NB4 (cell line): ENCODE results near the gene KCNA4.

Source experiments
- DNase-seq: peaks from one replicate; pipeline ENCODE4 v3.0.0; 2010; ENCODE audit warnings: low read depth
- H3K4me3 ChIP-seq: one replicate; pipeline ENCODE4 v1.5.1; 2011; ENCODE audit warnings: mild to moderate bottlenecking, low read depth, low read length, moderate library complexity
- CTCF ChIP-seq: IDR thresholded peaks from one replicate; pipeline ENCODE4 v1.5.1; 2012; ENCODE audit warnings: low read depth, low read length
- MYC ChIP-seq: IDR thresholded peaks from 2 replicates; pipeline ENCODE4 v1.6.1; 2011; ENCODE audit warnings: low read depth, low read length
- POLR2A ChIP-seq: IDR thresholded peaks from 2 replicates; pipeline ENCODE4 v1.6.1; 2011; ENCODE audit warnings: mild to moderate bottlenecking; ENCODE audit not compliant: insufficient read length; ENCODE audit errors: extremely low read depth
- TF ChIP-seq, protein P1 (sequence below): IDR thresholded peaks from 2 replicates; pipeline ENCODE4 v1.6.1; 2011; ENCODE audit warnings: low read depth, low read length

Gene KCNA4

GRCh38 chr11:30019481-30019880, 2.7 kb upstream of the KCNA4 start:
- TF ChIP-seq, protein P1, sequence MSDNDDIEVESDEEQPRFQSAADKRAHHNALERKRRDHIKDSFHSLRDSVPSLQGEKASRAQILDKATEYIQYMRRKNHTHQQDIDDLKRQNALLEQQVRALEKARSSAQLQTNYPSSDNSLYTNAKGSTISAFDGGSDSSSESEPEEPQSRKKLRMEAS, result no peak
- no peak for TF ChIP-seq CTCF
- no peak for TF ChIP-seq POLR2A
- TF ChIP-seq MYC, result no peak
- no peak overlapping the region for H3K4me3 ChIP-seq

GRCh38 chr11:30018495-30018894, 1.7 kb upstream of the KCNA4 start:
- no peak overlapping the region for H3K4me3 ChIP-seq
- DNase-seq, result no peak
- TF ChIP-seq, protein P1, result no peak
- no peak for TF ChIP-seq POLR2A
- TF ChIP-seq MYC, result no peak
- TF ChIP-seq CTCF, result no peak

More at GRCh38 chr11:30019481-30019880, 2.7 kb upstream of the KCNA4 start:
- DNase-seq, result no peak

- no peak overlapping the region for H3K4me3 ChIP-seq
- TF ChIP-seq POLR2A (no peak), CTCF (no peak), MYC (no peak)
- TF ChIP-seq, protein P1, result no peak
- no peak for DNase-seq
Observed at GRCh38 chr11:30017445-30017895, 640 bp upstream of the KCNA4 start.

DNA sequence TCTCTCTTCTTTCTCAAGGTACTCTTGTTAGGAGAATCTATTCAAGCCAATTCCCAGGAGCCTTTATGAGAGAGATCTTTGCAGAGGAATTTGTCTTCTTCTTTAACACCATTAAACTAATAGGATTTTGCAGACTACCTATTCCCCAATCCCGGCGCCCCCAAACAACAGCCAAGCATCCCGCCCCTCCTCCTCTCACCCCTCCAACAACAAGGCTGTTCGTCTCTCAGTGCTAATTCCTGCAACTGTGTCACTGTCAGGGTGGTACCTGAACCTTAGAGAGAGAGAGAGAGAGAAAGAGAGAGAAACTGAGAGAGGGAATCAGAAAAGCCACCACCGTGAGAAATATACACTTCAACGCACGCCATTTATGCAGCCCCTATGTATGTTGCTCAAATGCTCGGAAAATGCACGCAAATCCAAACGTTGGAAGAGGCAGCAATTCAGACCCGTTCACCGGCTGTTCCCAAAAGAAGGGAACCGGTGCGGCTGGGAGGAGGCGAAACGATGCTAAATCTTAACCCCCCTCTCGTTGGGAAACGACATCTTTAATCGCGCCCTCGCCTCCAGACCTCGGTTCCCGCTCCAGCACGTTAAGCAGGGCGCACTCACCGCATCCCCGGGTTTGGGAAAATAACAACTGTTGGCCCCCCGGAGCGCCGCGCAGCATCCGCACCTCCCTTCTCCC, 961 bp downstream of the KCNA4 start:
- DNase-seq, result no peak
- TF ChIP-seq POLR2A (no peak), MYC (no peak), CTCF (no peak)
- TF ChIP-seq, protein P1, result no peak
- no peak overlapping the region for H3K4me3 ChIP-seq

GRCh38 chr11:30012346-30012745, 4.5 kb downstream of the KCNA4 start:
- DNase-seq, result no peak
- TF ChIP-seq, protein P1, result no peak
- no peak for TF ChIP-seq MYC
- TF ChIP-seq POLR2A, result no peak
- no peak for TF ChIP-seq CTCF
- no peak overlapping the region for H3K4me3 ChIP-seq
